Stimulated activated CD8-positive, alpha-beta memory T cell treated with anti-CD3 and anti-CD28 coated beads, Interleukin-15, amount 100 ng/mL, for 4 hours (primary cell): ENCODE results near the gene FGFR4.

Source experiments
- DNase-seq, 2 donors: peaks; one replicate each; pipeline ENCODE4 v3.0.0-alpha.2; 2020; ENCODE audit warnings: low read depth in 2 of 2

The FGFR4 gene

GRCh38 chr5:177085985-177086653 is 596 bp upstream of the FGFR4 start:
- no peak for DNase-seq

DNA sequence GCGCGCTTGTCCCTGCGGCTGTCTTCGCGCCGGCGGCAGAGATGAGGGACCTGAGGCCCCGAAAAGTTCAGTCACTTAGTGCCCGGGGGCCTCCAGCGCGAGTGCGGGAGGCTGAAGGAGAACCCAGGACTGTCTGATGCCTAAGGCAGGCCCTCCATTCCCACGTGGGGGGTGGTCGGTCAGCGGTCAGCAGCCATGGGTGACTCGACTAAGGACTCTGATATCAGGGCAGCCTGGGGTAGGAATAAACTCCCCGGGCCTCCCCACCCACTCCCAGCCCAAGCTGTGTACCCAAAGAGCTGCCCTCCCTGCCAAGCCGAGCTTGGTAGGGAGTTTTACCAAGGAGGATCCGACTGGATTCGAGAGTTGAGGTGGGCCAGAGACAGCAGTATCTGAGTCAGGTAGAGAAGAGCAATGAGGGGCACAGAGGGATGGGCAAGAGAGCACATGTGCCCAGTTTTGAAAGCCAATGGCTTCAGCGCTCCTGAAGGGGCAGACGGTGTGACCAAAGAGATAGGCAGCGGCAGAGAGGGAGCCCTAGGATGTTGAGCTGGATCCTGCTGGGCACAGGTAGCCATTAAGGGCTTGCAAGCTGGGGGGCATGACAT is 787 bp downstream of the FGFR4 start:
- no peak for DNase-seq

GRCh38 chr5:177089127-177089526 is 2.4 kb downstream of the FGFR4 start:
- DNase-seq = no peak

DNA sequence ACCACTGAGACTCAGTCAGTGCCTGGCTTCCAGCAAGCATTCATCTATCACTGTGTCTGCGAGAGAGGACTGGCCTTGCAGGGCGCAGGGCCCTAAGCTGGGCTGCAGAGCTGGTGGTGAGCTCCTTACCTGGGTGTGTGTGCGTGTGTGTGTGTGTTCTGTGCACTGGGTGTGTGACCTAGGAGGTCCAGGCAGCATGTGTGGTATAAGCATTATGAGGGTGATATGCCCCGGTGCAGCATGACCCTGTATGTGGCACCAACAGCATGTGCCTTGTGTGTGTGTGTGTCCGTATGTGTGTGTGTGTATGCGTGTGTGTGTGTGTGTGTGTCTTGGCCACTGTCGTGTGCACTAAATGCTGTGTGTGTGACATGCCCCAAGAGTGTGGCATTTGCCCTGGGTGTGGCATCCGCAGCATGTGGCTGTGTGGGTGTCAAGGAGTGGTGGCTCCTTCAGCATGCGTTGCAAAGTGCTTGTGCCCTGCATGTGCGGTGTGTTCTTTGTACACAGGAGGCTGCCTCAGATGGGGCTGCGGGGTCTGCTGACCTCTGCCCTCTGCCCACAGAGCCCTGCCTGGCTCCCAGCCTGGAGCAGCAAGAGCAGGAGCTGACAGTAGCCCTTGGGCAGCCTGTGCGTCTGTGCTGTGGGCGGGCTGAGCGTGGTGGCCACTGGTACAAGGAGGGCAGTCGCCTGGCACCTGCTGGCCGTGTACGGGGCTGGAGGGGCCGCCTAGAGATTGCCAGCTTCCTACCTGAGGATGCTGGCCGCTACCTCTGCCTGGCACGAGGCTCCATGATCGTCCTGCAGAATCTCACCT is 3.3 kb downstream of the FGFR4 start:
- no peak for DNase-seq

DNA sequence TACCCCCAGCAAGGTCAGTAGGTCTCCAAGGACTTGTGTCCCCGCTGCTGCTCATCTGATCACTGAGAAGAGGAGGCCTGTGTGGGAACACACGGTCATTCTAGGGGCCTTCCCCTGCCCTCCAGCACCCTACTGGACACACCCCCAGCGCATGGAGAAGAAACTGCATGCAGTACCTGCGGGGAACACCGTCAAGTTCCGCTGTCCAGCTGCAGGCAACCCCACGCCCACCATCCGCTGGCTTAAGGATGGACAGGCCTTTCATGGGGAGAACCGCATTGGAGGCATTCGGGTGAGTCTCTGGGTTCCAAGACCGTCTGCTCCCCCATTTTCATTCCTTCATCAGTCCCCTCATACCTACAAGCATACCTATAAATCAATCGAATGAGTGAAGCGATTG is 4.1 kb downstream of the FGFR4 start:
- DNase-seq = no peak

- DNase-seq = no peak
Observed at GRCh38 chr5:177091232-177091631, 4.5 kb downstream of the FGFR4 start.

DNA sequence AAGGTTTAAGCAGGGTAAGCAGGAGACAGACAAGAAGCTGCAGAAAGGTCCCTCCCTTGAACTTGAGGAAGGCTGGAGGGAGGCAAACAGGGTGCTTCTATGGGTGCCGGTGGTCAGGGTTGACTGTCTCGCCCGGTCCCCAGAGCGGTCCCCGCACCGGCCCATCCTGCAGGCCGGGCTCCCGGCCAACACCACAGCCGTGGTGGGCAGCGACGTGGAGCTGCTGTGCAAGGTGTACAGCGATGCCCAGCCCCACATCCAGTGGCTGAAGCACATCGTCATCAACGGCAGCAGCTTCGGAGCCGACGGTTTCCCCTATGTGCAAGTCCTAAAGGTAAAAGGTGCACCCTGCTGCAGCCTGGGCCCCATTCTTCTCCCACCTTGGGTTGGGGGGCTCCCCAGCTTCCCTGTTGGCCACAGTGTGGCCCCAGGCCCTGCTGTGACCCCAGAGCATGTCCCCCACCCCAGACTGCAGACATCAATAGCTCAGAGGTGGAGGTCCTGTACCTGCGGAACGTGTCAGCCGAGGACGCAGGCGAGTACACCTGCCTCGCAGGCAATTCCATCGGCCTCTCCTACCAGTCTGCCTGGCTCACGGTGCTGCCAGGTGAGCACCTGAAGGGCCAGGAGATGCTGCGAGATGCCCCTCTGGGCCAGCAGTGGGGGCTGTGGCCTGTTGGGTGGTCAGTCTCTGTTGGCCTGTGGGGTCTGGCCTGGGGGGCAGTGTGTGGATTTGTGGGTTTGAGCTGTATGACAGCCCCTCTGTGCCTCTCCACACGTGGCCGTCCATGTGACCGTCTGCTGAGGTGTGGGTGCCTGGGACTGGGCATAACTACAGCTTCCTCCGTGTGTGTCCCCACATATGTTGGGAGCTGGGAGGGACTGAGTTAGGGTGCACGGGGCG is 5.7 kb downstream of the FGFR4 start:
- DNase-seq = no peak

- no peak for DNase-seq
Observed at GRCh38 chr5:177093082-177093712, 6.5 kb downstream of the FGFR4 start.

DNA sequence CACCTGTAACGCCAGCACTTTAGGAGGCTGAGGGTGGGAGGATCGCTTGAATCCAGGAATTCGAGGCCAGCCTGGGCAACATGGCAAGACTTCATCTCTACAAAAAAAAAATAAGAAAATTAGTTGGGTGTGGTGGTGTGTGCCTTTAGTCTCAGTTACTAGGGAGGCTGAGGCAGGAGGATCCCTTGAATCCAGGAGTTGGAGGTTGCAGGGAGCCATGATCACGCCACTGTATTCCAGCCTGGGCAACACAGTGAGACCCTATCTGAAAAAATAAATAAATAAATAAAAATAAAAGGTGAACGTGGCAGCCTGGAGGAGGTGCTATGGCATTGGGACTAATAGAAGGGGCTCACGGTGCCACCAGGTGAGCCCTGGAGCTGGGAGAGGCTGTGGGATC is 7.1 kb downstream of the FGFR4 start:
- DNase-seq = no peak

GRCh38 chr5:177094224-177095087 is 7.7 kb downstream of the FGFR4 start:
- DNase-seq = no peak

GRCh38 chr5:177095088-177095669 is 8.5 kb downstream of the FGFR4 start:
- no peak for DNase-seq

DNA sequence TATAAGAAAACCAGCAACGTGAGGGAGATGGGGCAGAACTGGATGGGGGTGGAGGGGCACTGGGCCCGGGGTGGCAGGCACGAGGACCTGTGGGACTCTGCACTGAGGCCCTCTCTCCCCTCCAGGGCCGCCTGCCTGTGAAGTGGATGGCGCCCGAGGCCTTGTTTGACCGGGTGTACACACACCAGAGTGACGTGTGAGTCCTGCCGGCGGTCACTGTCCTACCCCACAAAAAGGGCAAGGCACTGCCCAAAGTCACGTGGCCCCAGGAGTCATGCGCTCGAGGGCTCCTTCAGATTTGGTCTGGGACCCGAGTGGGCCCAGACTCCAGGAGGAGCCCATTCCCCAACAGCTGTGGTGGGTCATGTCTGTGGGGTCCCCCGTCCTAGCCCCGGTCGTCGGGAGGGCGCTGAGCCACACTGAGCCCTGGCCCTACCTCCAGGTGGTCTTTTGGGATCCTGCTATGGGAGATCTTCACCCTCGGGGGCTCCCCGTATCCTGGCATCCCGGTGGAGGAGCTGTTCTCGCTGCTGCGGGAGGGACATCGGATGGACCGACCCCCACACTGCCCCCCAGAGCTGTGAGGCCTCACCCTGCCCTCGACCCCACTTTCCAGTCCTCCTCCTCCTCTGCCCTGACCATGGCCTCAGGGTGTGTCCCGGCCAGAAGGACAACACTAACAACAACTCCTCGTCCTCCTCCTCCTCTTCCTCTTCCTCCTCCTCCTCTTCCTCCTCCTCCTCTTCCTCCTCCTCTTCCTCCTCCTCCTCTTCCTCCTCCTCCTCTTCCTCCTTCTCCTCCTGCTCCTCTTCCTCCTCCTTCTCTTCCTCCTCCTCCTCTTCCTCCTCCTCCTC is 9.7 kb downstream of the FGFR4 start:
- DNase-seq = no peak

DNA sequence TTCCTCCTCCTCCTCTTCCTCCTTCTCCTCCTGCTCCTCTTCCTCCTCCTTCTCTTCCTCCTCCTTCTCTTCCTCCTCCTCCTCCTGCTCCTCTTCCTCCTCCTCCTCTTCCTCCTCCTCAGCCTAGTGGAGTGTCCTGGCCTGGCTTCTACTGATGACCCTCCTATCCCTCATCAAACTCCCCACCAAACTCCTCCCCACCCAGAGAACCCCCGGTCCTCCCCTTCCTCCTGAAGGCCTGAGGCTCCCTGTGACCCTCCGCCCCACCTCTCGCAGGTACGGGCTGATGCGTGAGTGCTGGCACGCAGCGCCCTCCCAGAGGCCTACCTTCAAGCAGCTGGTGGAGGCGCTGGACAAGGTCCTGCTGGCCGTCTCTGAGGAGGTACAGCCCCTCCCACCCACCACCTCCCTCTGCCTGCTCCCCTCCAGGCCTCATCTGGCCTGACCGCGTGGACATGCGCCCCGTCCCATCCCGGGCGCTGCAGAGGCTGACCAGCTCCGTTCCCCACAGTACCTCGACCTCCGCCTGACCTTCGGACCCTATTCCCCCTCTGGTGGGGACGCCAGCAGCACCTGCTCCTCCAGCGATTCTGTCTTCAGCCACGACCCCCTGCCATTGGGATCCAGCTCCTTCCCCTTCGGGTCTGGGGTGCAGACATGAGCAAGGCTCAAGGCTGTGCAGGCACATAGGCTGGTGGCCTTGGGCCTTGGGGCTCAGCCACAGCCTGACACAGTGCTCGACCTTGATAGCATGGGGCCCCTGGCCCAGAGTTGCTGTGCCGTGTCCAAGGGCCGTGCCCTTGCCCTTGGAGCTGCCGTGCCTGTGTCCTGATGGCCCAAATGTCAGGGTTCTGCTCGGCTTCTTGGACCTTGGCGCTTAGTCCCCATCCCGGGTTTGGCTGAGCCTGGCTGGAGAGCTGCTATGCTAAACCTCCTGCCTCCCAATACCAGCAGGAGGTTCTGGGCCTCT is 10.6 kb downstream of the FGFR4 start:
- DNase-seq = no peak

- DNase-seq = no peak
Observed at GRCh38 chr5:177098120-177098469, 11.4 kb downstream of the FGFR4 start.

DNA sequence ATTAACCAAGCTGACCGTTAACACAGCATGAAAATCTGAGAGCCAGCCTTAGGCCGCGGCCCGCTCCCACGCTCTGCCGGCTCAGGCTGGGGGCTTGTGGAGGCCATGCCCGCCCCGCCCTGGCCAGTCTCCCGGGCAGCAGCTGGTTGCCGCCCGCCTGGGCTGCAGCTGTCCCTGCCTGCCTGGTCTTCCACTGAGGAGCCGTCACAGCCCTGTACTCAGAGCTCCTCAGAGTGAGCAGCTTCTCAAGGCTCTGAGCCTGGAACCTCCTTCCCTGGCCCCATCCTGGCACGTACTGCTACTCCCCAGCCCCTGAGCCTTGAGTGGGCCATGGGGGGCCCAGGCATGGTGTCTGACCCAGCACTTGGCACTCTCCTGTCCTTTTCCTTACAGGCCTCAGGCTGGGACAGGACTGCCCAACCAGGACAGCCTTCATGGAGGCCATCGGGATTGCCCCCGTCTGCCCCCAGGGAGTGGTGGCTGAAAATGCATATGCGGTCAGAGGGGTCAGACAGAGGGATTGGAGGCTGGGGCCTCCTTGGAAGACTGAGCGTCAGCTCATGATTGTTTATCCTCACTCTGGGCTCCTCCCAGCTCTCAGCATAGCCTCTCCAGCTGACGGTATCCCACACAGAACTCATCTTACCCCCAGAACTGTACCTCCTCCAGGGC is 11.9 kb downstream of the FGFR4 start:
- no peak for DNase-seq

DNA sequence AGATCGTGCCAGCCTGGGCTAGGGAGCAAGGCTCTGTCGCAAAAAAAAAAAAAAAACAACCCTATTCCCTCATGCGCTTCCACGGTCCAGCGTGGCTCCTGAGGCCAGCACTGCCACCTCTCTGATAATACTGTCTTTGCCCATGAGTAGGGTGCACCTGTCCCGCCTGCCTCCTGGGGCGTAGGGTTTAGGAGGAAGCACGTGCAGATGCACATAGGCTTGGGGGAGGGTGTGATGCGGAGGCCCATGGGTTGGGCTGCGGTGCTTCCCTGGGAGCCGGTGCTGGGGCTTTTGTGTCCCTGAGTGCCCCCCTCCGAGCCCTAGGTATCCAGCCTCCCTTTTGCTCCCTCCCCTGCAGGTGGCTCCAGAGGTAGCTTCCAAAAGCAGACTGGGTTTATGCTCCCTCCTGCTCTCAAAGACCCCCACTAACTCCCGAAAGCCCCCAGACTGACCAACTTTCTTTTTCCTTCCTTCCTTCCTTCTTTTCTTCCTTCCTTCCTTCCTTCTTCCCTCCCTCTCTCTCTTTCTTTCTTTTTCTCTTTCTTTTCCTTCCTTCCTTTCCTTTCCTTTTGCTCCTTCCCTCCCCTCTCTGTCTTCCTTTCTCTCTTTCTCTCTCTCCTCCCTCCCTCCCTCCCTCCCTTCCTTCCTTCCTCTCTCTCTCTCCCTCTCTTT is 12.8 kb downstream of the FGFR4 start:
- DNase-seq = no peak

DNA sequence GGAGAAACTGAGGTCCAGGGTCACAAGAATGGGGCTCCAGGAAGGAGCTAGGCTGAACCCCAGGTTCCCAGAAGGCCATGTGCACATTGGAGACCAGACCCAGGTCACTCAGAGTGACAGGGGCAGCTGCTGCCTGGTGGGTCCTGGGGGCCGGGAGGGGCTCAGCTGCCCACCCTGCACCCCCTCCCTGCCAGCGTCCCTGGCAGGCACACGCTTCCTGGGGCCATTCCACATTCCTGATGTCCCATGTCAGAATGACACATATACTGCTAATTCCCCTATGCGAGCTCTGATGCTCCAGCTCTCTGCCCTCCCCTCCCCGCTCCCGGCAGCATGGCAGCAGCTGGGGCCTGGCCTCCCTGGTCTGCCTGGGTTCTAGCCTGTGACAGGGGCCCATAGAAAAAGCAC is 14.0 kb downstream of the FGFR4 start:
- no peak for DNase-seq
